GM08714 (cell line): ENCODE results near the gene CCNK.

ENCODE experiments used
- H3K4me3 ChIP-seq: fragments of 200-500 bp; sonication (Bioruptor generic); 2 replicates; pipeline ENCODE4 v1.5.1; 2014; ENCODE audit warnings: mild to moderate bottlenecking, low read length, inconsistent platforms
- ZNF274 ChIP-seq: IDR thresholded peaks from 2 replicates; pipeline ENCODE4 v1.6.1; 2012; ENCODE audit warnings: mild to moderate bottlenecking, low read depth, low read length

Gene CCNK

GRCh38 chr14:99475179-99475578 is 6.0 kb upstream of the CCNK start:
- no peak overlapping the region for H3K4me3 ChIP-seq
- TF ChIP-seq ZNF274, result no peak

DNA sequence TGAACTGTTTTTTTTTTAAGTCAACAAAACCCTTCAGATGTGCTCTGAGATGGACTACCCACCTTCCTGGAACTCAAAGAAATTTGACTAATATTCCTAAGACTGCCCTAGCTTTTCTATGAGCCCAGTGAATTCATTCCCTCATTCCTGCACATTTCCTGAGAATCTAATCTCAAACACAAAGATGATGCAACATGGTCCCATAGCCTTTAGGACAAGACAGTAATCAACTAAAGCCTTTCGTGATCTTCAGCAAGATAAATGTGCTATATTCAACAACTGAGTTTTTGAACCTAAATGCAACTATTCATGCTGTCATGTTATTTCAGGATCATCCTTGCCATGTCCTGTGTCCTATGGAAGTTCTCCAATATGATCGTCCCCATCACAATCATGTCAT is 5.5 kb upstream of the CCNK start:
- H3K4me3 ChIP-seq, result no peak overlapping the region
- TF ChIP-seq ZNF274, result no peak

DNA sequence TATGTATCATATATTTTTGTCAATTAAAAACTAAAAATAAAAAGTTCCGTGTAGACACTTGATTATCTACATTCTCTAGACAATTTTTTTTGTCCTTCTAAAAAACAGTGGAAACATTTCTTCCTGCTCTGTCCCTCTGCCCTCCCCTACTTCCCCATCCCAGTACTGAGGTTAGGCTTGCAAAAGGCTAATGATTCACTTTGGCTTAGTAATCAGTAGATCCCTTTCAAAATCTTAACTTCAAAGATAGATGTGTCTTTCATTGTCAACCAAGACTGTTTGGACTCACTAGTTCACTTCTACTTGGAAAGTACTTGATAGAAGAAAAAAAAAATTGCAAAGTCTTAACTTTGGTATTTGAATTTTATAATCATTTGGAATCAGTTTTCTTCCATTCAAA is 4.3 kb upstream of the CCNK start:
- TF ChIP-seq ZNF274, result no peak
- no peak overlapping the region for H3K4me3 ChIP-seq

DNA sequence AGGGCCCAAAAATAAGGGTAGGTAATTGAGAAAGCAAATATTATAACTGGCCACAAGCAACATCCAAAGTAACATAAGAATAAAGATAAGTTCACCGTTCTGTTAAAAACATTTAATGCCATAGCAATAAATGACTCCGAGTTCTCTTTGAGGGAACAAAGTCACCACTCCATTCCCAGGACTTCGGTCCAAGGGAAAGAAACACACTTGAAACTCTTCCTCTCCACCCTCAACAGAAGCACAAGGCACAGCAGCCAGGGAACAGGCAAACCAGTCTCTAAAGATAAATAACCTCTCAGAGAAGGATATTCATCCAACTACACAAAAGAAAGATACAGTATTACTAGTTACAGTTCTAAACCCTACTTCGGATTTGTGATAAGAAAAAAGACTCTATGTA is 3.1 kb upstream of the CCNK start:
- TF ChIP-seq ZNF274, result no peak
- H3K4me3 ChIP-seq, result no peak overlapping the region

GRCh38 chr14:99479160-99479905 is 1.9 kb upstream of the CCNK start:
- no peak for TF ChIP-seq ZNF274
- peak overlapping the region; percentile 79 for H3K4me3 ChIP-seq

- H3K4me3 ChIP-seq, result peak within 1 kb of the TSS; percentile 96
- TF ChIP-seq ZNF274, result no peak
Measured at GRCh38 chr14:99479906-99480869, 1.0 kb upstream of the CCNK start, which contains the start of gene SETD3. Gene SETD3, minus strand, starts transcription at chr14:99480859. Its CDS starts 15,054 bp downstream, at chr14:99465805.

GRCh38 chr14:99481745-99482099 is 513 bp downstream of the CCNK start:
- peak overlapping the region; percentile 96 for H3K4me3 ChIP-seq
- no peak for TF ChIP-seq ZNF274

DNA sequence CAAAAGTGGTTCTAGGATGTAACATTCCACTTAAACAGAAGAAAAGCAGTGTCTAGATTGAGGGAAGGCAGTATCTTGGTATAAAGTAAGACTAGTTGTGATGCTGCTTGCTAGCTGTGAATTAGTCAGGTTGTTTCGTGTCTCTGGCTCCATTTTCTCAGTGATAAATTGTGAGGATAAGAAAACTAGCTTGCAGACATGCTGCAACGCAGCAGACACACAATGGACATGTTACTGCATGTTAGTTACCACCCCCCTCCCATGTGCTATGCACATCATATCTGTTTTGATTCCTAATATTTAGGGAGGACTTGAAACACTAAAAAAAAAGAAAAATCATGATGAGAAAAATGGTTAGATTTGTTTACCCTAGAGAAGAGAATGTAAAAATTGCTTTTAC is 2.9 kb downstream of the CCNK start:
- no peak for TF ChIP-seq ZNF274
- no peak overlapping the region for H3K4me3 ChIP-seq

GRCh38 chr14:99497341-99497740 is 16.1 kb downstream of the CCNK start:
- TF ChIP-seq ZNF274, result no peak
- no peak overlapping the region for H3K4me3 ChIP-seq

- TF ChIP-seq ZNF274, result no peak
Measured at GRCh38 chr14:99497894-99498293, 16.7 kb downstream of the CCNK start.

DNA sequence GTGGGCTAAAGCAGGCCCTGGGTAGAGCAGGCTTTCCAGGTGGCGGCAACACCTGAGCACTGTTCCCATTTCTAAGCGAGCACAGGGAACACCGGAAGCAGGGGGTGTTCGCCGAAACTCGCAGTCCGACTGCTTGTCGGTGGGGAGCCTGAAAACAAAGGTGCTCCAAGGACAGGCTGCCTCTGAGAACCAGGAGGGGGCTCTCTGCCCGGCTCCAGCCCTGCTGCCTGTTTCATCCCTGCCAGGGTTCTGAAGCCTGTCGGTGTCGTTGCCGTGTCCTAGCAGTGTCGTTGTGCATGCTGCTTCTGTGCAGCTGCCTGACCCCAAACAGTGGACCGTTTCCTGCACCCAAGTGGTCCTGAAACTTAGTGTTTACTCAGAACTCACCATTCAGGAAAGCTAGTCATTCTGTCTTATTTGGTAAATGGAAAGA is 21.8 kb downstream of the CCNK start:
- no peak overlapping the region for H3K4me3 ChIP-seq

More at GRCh38 chr14:99497894-99498293, 16.7 kb downstream of the CCNK start:
- no peak overlapping the region for H3K4me3 ChIP-seq

DNA sequence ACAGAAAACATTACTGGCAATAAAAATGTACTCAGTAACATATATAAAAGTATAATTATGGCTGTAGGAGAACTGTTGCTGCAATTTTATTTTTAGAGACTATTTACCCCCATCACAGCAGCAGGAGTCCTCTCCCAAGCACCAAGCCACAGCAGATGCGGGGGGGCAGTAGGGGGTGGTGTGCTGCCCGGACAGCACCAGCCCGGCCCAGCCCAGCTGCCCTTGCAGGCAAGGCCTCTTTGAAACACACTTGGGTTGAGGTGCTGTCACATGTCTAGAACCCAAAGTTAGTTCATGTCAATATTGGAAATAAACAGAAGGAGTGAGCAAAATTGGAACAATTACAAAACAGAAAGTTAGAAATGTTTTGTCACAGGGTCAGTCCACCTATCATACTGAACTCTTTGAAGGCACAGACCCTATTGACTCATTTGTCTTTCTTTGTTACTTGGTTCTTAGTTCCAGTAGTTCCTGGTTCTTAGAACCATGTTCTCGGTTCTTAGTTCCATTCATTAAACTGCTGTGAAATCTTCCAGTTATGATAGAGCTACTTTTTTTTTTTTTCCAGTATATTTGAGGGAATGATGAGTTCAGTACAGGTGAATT is 22.7 kb downstream of the CCNK start:
- H3K4me3 ChIP-seq, result no peak overlapping the region
- no peak for TF ChIP-seq ZNF274

More for the DNA sequence above, 21.8 kb downstream of the CCNK start:
- TF ChIP-seq ZNF274, result no peak

- no peak for TF ChIP-seq ZNF274
- H3K4me3 ChIP-seq, result no peak overlapping the region
Measured at GRCh38 chr14:99505089-99505488, 23.9 kb downstream of the CCNK start.

GRCh38 chr14:99506276-99506675 is 25.1 kb downstream of the CCNK start:
- H3K4me3 ChIP-seq, result no peak overlapping the region
- no peak for TF ChIP-seq ZNF274
